ENCODE results near the gene SAMD14.

Gene SAMD14

GRCh38 chr17:50169121-50169764, 39.3 kb upstream of the SAMD14 start:
- no peak overlapping the region for H3K27ac ChIP-seq
- TF ChIP-seq CTCF (IDR thresholded peaks at IDR 0.05) = peak; percentile 85
- TF ChIP-seq ZFX (IDR thresholded peaks at IDR 0.05; ENCODE audit: borderline replicate concordance) = no peak

GRCh38 chr17:50168319-50168718, 38.4 kb upstream of the SAMD14 start:
- no peak overlapping the region for H3K27ac ChIP-seq
- TF ChIP-seq ZFX (IDR thresholded peaks at IDR 0.05; ENCODE audit: borderline replicate concordance) (no peak), CTCF (IDR thresholded peaks at IDR 0.05) (no peak)

GRCh38 chr17:50167371-50167770, 37.4 kb upstream of the SAMD14 start:
- TF ChIP-seq CTCF (IDR thresholded peaks at IDR 0.05) (no peak), ZFX (IDR thresholded peaks at IDR 0.05; ENCODE audit: borderline replicate concordance) (no peak)

GRCh38 chr17:50166518-50167181, 36.7 kb upstream of the SAMD14 start:
- TF ChIP-seq CTCF (IDR thresholded peaks at IDR 0.05) (no peak), ZFX (IDR thresholded peaks at IDR 0.05; ENCODE audit: borderline replicate concordance) (no peak)
- no peak overlapping the region for H3K27ac ChIP-seq

More at GRCh38 chr17:50167371-50167770, 37.4 kb upstream of the SAMD14 start:
- H3K27ac ChIP-seq = no peak overlapping the region

GRCh38 chr17:50165867-50166517, 36.0 kb upstream of the SAMD14 start, which contains the start of gene SGCA:
SGCA (plus strand) TSS chr17:50166005; CDS start chr17:50166041, 36 bp downstream.
- TF ChIP-seq ZFX (IDR thresholded peaks at IDR 0.05; ENCODE audit: borderline replicate concordance) (no peak), CTCF (IDR thresholded peaks at IDR 0.05) (no peak)
- H3K27ac ChIP-seq = no peak within 1 kb of the TSS

GRCh38 chr17:50165466-50165865, 35.5 kb upstream of the SAMD14 start:
- TF ChIP-seq ZFX (IDR thresholded peaks at IDR 0.05; ENCODE audit: borderline replicate concordance) (no peak), CTCF (IDR thresholded peaks at IDR 0.05) (no peak)
- no peak overlapping the region for H3K27ac ChIP-seq

- no peak for TF ChIP-seq ZFX (IDR thresholded peaks at IDR 0.05; ENCODE audit: borderline replicate concordance)
- TF ChIP-seq CTCF (IDR thresholded peaks at IDR 0.05) = no peak
- H3K27ac ChIP-seq = no peak overlapping the region
Measured at GRCh38 chr17:50165066-50165465, 35.1 kb upstream of the SAMD14 start.

All from 22Rv1 (cell line).